Left colon (tissue), 2 donors: Measurements from ENCODE around the gene NAGK. TPM values are rescaled to one million over a fixed set of nuclear protein-coding genes. Genes with fewer than 3 reads are reported as not detected.
"Not testable (repeated sequence)": the region's sequence is repeated elsewhere in the genome, so short reads cannot be mapped to it uniquely, and the experiment has no call there.

Experiments
- ATAC-seq: fragments of 200-7000 bp; cut with Tn5 transposase; one replicate; pipeline ENCODE4 v1.9.1; 2020; ENCODE audit warnings: mild to moderate bottlenecking, moderate library complexity
- DNase-seq, 2 donors: peaks; one replicate each; pipeline ENCODE4 v3.0.0-alpha.2; 2020
- intact Hi-C, 2 donors: fragments of 100-400 bp; cut with DNase I in 1 of 2; cut with micrococcal nuclease in 1 of 2; formaldehyde crosslinking; loops; one replicate each; pipeline versions ENCODE4 v1.11.2 to v1.14.0; 2022; cut with DNase I, micrococcal nuclease
- total RNA-seq, 2 donors: library from RNA; stranded (reverse); fragmentation: NEBNext Ultra II Directional; extraction: Animal tissue kit (Norgen Biotek cat#: 25700); gene quantifications; one replicate each; pipeline ENCODE4 v1.2.1, GENCODE V29; 2021
- donor health status: DM: no; HTN: no; CAD: no.
- donor health status: DM: yes; HTN: yes; CAD: no.

The NAGK gene
- total RNA-seq, 2 donors from 2014 or later: 58.0 to 71.3 TPM

- intact Hi-C loops, DNase-seq, ATAC-seq: not testable (repeated sequence)
These were observed 24.2 kb downstream of the NAGK start for GRCh38 chr2:71092491-71093260.

- peak; percentile 32 to 62 for DNase-seq
- intact Hi-C loops: no loop called here
- peak; percentile 86 for ATAC-seq
These were observed 31.9 kb downstream of the NAGK start for GRCh38 chr2:71100195-71100964.

GRCh38 chr2:71101656-71102055, 33.2 kb downstream of the NAGK start:
- DNase-seq (no peak), ATAC-seq (no peak)
- intact Hi-C loops: no loop called here

- intact Hi-C loops: no loop called here
- no peak for ATAC-seq
These were observed 34.7 kb downstream of the NAGK start for GRCh38 chr2:71102981-71103681.

GRCh38 chr2:71103809-71104208, 35.4 kb downstream of the NAGK start:
- DNase-seq: no peak
- no peak for ATAC-seq
- intact Hi-C loops: no loop called here

More at GRCh38 chr2:71102981-71103681, 34.7 kb downstream of the NAGK start:
- DNase-seq: no peak

GRCh38 chr2:71106463-71106862, 38.0 kb downstream of the NAGK start:
- DNase-seq, ATAC-seq, intact Hi-C loops: not testable (repeated sequence)

- DNase-seq (no peak), ATAC-seq (no peak)
- intact Hi-C loops: no loop called here
These were observed 39.6 kb downstream of the NAGK start for GRCh38 chr2:71108091-71108490.

GRCh38 chr2:71113843-71114242, 45.4 kb downstream of the NAGK start:
- intact Hi-C loops: no loop called here
- DNase-seq (no peak), ATAC-seq (no peak)

GRCh38 chr2:71117063-71117462, 48.6 kb downstream of the NAGK start:
- intact Hi-C loops: no loop called here
- no peak for DNase-seq
- no peak for ATAC-seq

GRCh38 chr2:71120195-71120594, 51.7 kb downstream of the NAGK start:
- intact Hi-C loops: no loop called here
- ATAC-seq (no peak), DNase-seq (no peak)

GRCh38 chr2:71121479-71121878, 53.0 kb downstream of the NAGK start:
- intact Hi-C loops: no loop called here
- DNase-seq (no peak), ATAC-seq (no peak)

- ATAC-seq (no peak), DNase-seq (no peak)
- intact Hi-C loops: no loop called here
These were observed 54.2 kb downstream of the NAGK start for GRCh38 chr2:71122387-71123298.

- no peak for ATAC-seq
- no peak for DNase-seq
- intact Hi-C loops: no loop called here
These were observed 57.3 kb downstream of the NAGK start for GRCh38 chr2:71125506-71126294.

GRCh38 chr2:71126957-71127356, 58.5 kb downstream of the NAGK start:
- DNase-seq (no peak), ATAC-seq (no peak)

More at GRCh38 chr2:71126957-71127356, 58.5 kb downstream of the NAGK start:
- intact Hi-C loops: no loop called here
